SK-N-SH (cell line): Measurements from ENCODE around the gene CD99L2. TPM values are rescaled to one million over a fixed set of nuclear protein-coding genes. Genes with fewer than 3 reads are reported as not detected.

Source experiments
- CTCF ChIA-PET: fragments of 300-600, 350-600 bp; formaldehyde crosslinking; extraction: SDS; loops from one replicate; lab custom pipeline; 2021; lab: Yijun Ruan, JAX
- POLR2A ChIA-PET: fragments of 350-600 bp; sonication (Branson Sonifier 250); formaldehyde crosslinking; extraction: SDS; loops from one replicate; lab custom pipeline; 2020; ENCODE audit warnings: antibody characterized with exemption, inconsistent platforms; lab: Yijun Ruan, JAX
- DNase-seq: peaks from one replicate; pipeline ENCODE4 v3.0.0; 2012
- H2AFZ ChIP-seq: fragments of 200-600 bp; sonication (generic); 2 replicates; pipeline ENCODE4 v1.8.1; 2016; ENCODE audit warnings: antibody characterized with exemption, mild to moderate bottlenecking, low read depth
- H3F3A ChIP-seq: fragments of 200-600 bp; sonication (generic); replicated peaks from 2 replicates; pipeline ENCODE3; 2016; ENCODE audit warnings: antibody characterized with exemption, mild to moderate bottlenecking; ENCODE audit not compliant: insufficient read depth
- H3K27ac ChIP-seq, 2 experiments: fragments of 200-500 bp in 1 of 2; fragments of 200-600 bp in 1 of 2; sonication (Bioruptor generic) in 1 of 2; sonication (generic), shearing (Covaris generic) in 1 of 2; 2 replicates each; pipeline versions ENCODE4 v1.5.1 to v1.6.1; 2014 to 2016; ENCODE audit warnings: low read depth in 2 of 2, inconsistent platforms in 1 of 2, low read length in 1 of 2, mild to moderate bottlenecking in 1 of 2, mixed read lengths in 1 of 2
- H3K27me3 ChIP-seq: fragments of 200-600 bp; sonication (generic), shearing (Covaris generic); 2 replicates; pipeline ENCODE4 v1.6.1; 2016; ENCODE audit warnings: mixed run types; ENCODE audit not compliant: insufficient read depth
- H3K36me3 ChIP-seq, 2 experiments: fragments of 200-500 bp in 1 of 2; fragments of 200-600 bp in 1 of 2; sonication (Bioruptor generic) in 1 of 2; sonication (generic) in 1 of 2; replicated peaks in 1 of 2; 2 replicates each; pipeline versions ENCODE3 to v1.5.1; 2014 to 2016; ENCODE audit warnings: low read length in 1 of 2, mild to moderate bottlenecking in 1 of 2; ENCODE audit not compliant: insufficient read depth in 2 of 2, control insufficient read depth in 1 of 2
- H3K4me1 ChIP-seq, 2 experiments: fragments of 200-500 bp in 1 of 2; fragments of 200-600 bp in 1 of 2; sonication (Bioruptor generic) in 1 of 2; sonication (generic), shearing (Covaris generic) in 1 of 2; 2 replicates each; pipeline versions ENCODE4 v1.5.1 to v1.6.1; 2014 to 2016; ENCODE audit warnings: low read depth in 1 of 2, low read length in 1 of 2, mixed run types in 1 of 2; ENCODE audit not compliant: insufficient read depth in 2 of 2, control insufficient read depth in 1 of 2
- H3K4me2 ChIP-seq: fragments of 200-600 bp; sonication (generic), shearing (Covaris generic); 2 replicates; pipeline ENCODE4 v1.6.1; 2017; ENCODE audit warnings: mixed run types
- H3K4me3 ChIP-seq, 2 experiments: fragments of 200-500 bp in 1 of 2; fragments of 200-600 bp in 1 of 2; sonication (Bioruptor generic) in 1 of 2; sonication (generic), shearing (Covaris generic) in 1 of 2; 2 replicates each; pipeline versions ENCODE4 v1.5.1 to v1.8.1; 2014 to 2016; ENCODE audit warnings: low read depth in 2 of 2, inconsistent platforms in 1 of 2, low read length in 1 of 2, mild to moderate bottlenecking in 1 of 2, mixed read lengths in 1 of 2, moderate library complexity in 1 of 2
- H3K79me2 ChIP-seq: fragments of 200-600 bp; sonication (generic); 2 replicates; pipeline ENCODE4 v1.8.1; 2017; ENCODE audit warnings: mild to moderate bottlenecking; ENCODE audit not compliant: insufficient read depth
- H3K9ac ChIP-seq: fragments of 200-600 bp; sonication (generic); 2 replicates; pipeline ENCODE4 v1.6.1; 2017; ENCODE audit warnings: mixed run types
- H3K9me2 ChIP-seq: fragments of 200-600 bp; sonication (generic); 2 replicates; pipeline ENCODE4 v1.6.1; 2017; ENCODE audit warnings: mixed run types
- H3K9me3 ChIP-seq: fragments of 200-600 bp; sonication (generic); 2 replicates; pipeline ENCODE4 v1.6.1; 2017; ENCODE audit warnings: mixed run types, mild to moderate bottlenecking, moderate library complexity
- H4K20me1 ChIP-seq: fragments of 200-600 bp; sonication (generic); 2 replicates; pipeline ENCODE4 v1.6.1; 2017; ENCODE audit warnings: mild to moderate bottlenecking, mixed run types; ENCODE audit not compliant: insufficient read depth
- CHD2 ChIP-seq: fragments of 150-350 bp; IDR thresholded peaks from 2 replicates; pipeline ENCODE4 v1.6.1; 2018; ENCODE audit warnings: low read length; ENCODE audit not compliant: partially characterized antibody
- ELF1 ChIP-seq: IDR thresholded peaks from 2 replicates; pipeline ENCODE4 v1.4.0; 2012
- EP300 ChIP-seq, 2 experiments: IDR thresholded peaks; 2 replicates each; pipeline versions ENCODE4 v1.4.0 to v1.6.1; 2012; ENCODE audit warnings: borderline replicate concordance in 1 of 2, low read depth in 1 of 2, low read length in 1 of 2
- FOXJ3 ChIP-seq: sonication (generic); formaldehyde crosslinking; IDR thresholded peaks from 2 replicates; pipeline ENCODE4 v1.5.1; 2020; ENCODE audit warnings: mild to moderate bottlenecking, missing genetic modification reagents
- FOXM1 ChIP-seq: IDR thresholded peaks from 2 replicates; pipeline ENCODE4 v1.4.0; 2012; ENCODE audit warnings: low read depth, mild to moderate bottlenecking
- GATA2 ChIP-seq: sonication (generic); formaldehyde crosslinking; IDR thresholded peaks from 2 replicates; pipeline ENCODE4 v1.5.0; 2020; ENCODE audit warnings: mild to moderate bottlenecking, missing genetic modification reagents
- MEF2A ChIP-seq: IDR thresholded peaks from 2 replicates; pipeline ENCODE4 v1.4.0; 2012; ENCODE audit warnings: low read depth, borderline replicate concordance
- NFIC ChIP-seq: IDR thresholded peaks from 2 replicates; pipeline ENCODE4 v1.4.0; 2012; ENCODE audit warnings: borderline replicate concordance
- POLR2AphosphoS5 ChIP-seq: IDR thresholded peaks from 2 replicates; pipeline ENCODE4 v1.6.1; 2012; ENCODE audit warnings: low read depth, low read length
- RCOR1 ChIP-seq: fragments of 150-350 bp; IDR thresholded peaks from 2 replicates; pipeline ENCODE4 v1.6.1; 2017; ENCODE audit warnings: antibody characterized with exemption, low read length
- SIN3A ChIP-seq: IDR thresholded peaks from 2 replicates; pipeline ENCODE4 v1.6.1; 2012; ENCODE audit warnings: low read depth, mild to moderate bottlenecking, low read length, moderate library complexity, borderline replicate concordance
- SMC3 ChIP-seq: IDR thresholded peaks from 2 replicates; pipeline ENCODE4 v1.6.1; 2012; ENCODE audit warnings: low read depth, low read length, improper control_type of control experiment
- TAF1 ChIP-seq: IDR thresholded peaks from 2 replicates; pipeline ENCODE4 v1.6.1; 2012; ENCODE audit warnings: low read depth, mild to moderate bottlenecking, low read length, moderate library complexity, borderline replicate concordance
- TEAD4 ChIP-seq: IDR thresholded peaks from 2 replicates; pipeline ENCODE4 v1.4.0; 2012; ENCODE audit warnings: mild to moderate bottlenecking, borderline replicate concordance; ENCODE audit not compliant: insufficient read depth
- YY1 ChIP-seq: IDR thresholded peaks from 2 replicates; pipeline ENCODE4 v1.4.0; 2012; ENCODE audit warnings: low read depth, mild to moderate bottlenecking
- WGBS: methylation state at CpG from one replicate; pipeline ENCODE4 v1.1.6; 2017; ENCODE audit warnings: low lambda C conversion rate; 5-methylcytosine and 5-hydroxymethylcytosine counted together
- polyA plus RNA-seq, 3 experiments: library from polyadenylated mRNA; depleted of rRNA; stranded (reverse); fragments of >200 nt; gene quantifications; 2 replicates each; pipeline ENCODE4 v1.2.3, GENCODE V29; 2012

Gene CD99L2
- polyA plus RNA-seq, 1 of the 3 experiments (the other 2 are of a cell fraction) = 57.7 TPM

- DNase-seq = no peak
- Histone ChIP-seq H4K20me1 (no peaks in the 10 kb centered on the region), H3K27me3 (no peaks in the 10 kb centered on the region), H3K4me2 (no peak overlapping the region), H3K4me1 (no peaks in the 10 kb centered on the region), H3K36me3 (no peaks in the 10 kb centered on the region), H3K9ac (no peak overlapping the region), H3K9me3 (no peaks in the 10 kb centered on the region), H3F3A (no peaks in the 10 kb centered on the region), H3K79me2 (no peaks in the 10 kb centered on the region), H3K27ac (no peak overlapping the region), H2AFZ (no peak overlapping the region), H3K4me3 (no peak overlapping the region), H3K9me2 (no peaks in the 10 kb centered on the region)
- TF ChIP-seq FOXM1 = no peak
- no peak for TF ChIP-seq YY1
- TF ChIP-seq SMC3 = no peak
- no peak for TF ChIP-seq GATA2 (CRISPR knock-in tag)
- TF ChIP-seq POLR2AphosphoS5 = no peak
- TF ChIP-seq CHD2 = no peak
- TF ChIP-seq MEF2A = no peak
- no peak for TF ChIP-seq TEAD4
- no peak for TF ChIP-seq RCOR1
- TF ChIP-seq SIN3A = no peak
- no peak for TF ChIP-seq NFIC
- no peak for TF ChIP-seq EP300 (IDR thresholded peaks at IDR 0.05; ENCODE audit: borderline replicate concordance in 1 of 2, low read depth in 1 of 2, low read length in 1 of 2)
- TF ChIP-seq ELF1 = no peak
- TF ChIP-seq FOXJ3 = no peak
- no peak for TF ChIP-seq TAF1
- 44% methylated on average over 8 of the region's 8 CpGs for WGBS
- POLR2A ChIA-PET = no interaction called here
- CTCF ChIA-PET = no interaction called here
These were observed 25.6 kb downstream of the CD99L2 start for GRCh38 chrX:150872773-150873336.

GRCh38 chrX:150871341-150871811 is 27.1 kb downstream of the CD99L2 start:
- no peak for TF ChIP-seq EP300 (IDR thresholded peaks at IDR 0.05; ENCODE audit: borderline replicate concordance in 1 of 2, low read depth in 1 of 2, low read length in 1 of 2)
- 55% methylated on average over 3 of the region's 3 CpGs for WGBS
- CTCF ChIA-PET = no interaction called here

More at GRCh38 chrX:150871341-150871811, 27.1 kb downstream of the CD99L2 start:
- Histone ChIP-seq H2AFZ (no peak overlapping the region), H3K4me3 (no peak overlapping the region), H3K4me2 (no peak overlapping the region), H3K36me3 (no peaks in the 10 kb centered on the region), H3K9me2 (no peaks in the 10 kb centered on the region), H3K9me3 (no peaks in the 10 kb centered on the region), H3K27ac (no peak overlapping the region), H3K9ac (no peak overlapping the region), H4K20me1 (no peaks in the 10 kb centered on the region), H3F3A (no peaks in the 10 kb centered on the region), H3K27me3 (no peaks in the 10 kb centered on the region), H3K4me1 (no peaks in the 10 kb centered on the region), H3K79me2 (no peaks in the 10 kb centered on the region)
- no peak for DNase-seq
- POLR2A ChIA-PET = no interaction called here
